Liver (tissue), 9 donors: ENCODE data around the gene MED12L. TPM values are rescaled to one million over a fixed set of nuclear protein-coding genes. Genes with fewer than 3 reads are reported as not detected.

ENCODE experiments used
- DNase-seq: peaks from one replicate; pipeline ENCODE4 v3.0.0-alpha.2; 2017; ENCODE audit warnings: low spot score
- H3K27ac ChIP-seq, 2 donors: one replicate each; pipeline ENCODE4 v1.7.0; 2013; ENCODE audit warnings: inconsistent platforms in 2 of 2, low read length in 2 of 2, control low read depth in 1 of 2, low read depth in 1 of 2, mild to moderate bottlenecking in 1 of 2
- H3K27me3 ChIP-seq, 4 donors: one replicate each; pipeline versions ENCODE4 v1.6.1 to v1.7.0; 2013; ENCODE audit warnings: low read length in 3 of 4, inconsistent platforms in 1 of 4, mild to moderate bottlenecking in 1 of 4, moderate library complexity in 1 of 4; ENCODE audit not compliant: control insufficient read depth in 4 of 4, insufficient read depth in 4 of 4
- H3K36me3 ChIP-seq, 4 donors: one replicate each; pipeline versions ENCODE4 v1.6.1 to v1.7.0; 2013; ENCODE audit warnings: low read length in 3 of 4, mild to moderate bottlenecking in 3 of 4, low read depth in 1 of 4, moderate library complexity in 1 of 4; ENCODE audit not compliant: control insufficient read depth in 4 of 4, insufficient read depth in 3 of 4
- H3K4me1 ChIP-seq, 4 donors: one replicate each; pipeline versions ENCODE4 v1.6.1 to v1.7.0; 2013; ENCODE audit warnings: low read length in 3 of 4, mild to moderate bottlenecking in 3 of 4, moderate library complexity in 1 of 4; ENCODE audit not compliant: control insufficient read depth in 4 of 4, insufficient read depth in 4 of 4
- H3K4me3 ChIP-seq, 3 donors: one replicate each; pipeline versions ENCODE4 v1.6.1 to v1.7.0; 2013; ENCODE audit warnings: low read length in 3 of 3, control low read depth in 1 of 3, low read depth in 1 of 3, mild to moderate bottlenecking in 1 of 3
- H3K9ac ChIP-seq, 2 donors: one replicate each; pipeline ENCODE4 v1.7.0; 2013; ENCODE audit warnings: low read length in 2 of 2, mild to moderate bottlenecking in 2 of 2, moderate library complexity in 2 of 2, control low read depth in 1 of 2, low read depth in 1 of 2
- H3K9me3 ChIP-seq, 4 donors: one replicate each; pipeline versions ENCODE4 v1.6.1 to v1.7.0; 2013; ENCODE audit warnings: low read length in 3 of 4; ENCODE audit not compliant: control insufficient read depth in 4 of 4
- EGR1 ChIP-seq, 2 donors: IDR thresholded peaks; 2 replicates each; pipeline ENCODE4 v1.6.1; 2016 to 2018; ENCODE audit warnings: antibody characterized with exemption in 2 of 2, low read depth in 2 of 2
- FOXA1 ChIP-seq: IDR thresholded peaks from 2 replicates; pipeline ENCODE4 v1.6.1; 2016; ENCODE audit warnings: antibody characterized with exemption
- GABPA ChIP-seq, 2 donors: IDR thresholded peaks in 1 of 2; conservative IDR thresholded peaks in 1 of 2; 2 replicates each; pipeline ENCODE4 v1.6.1; 2016; ENCODE audit warnings: antibody characterized with exemption in 2 of 2, mild to moderate bottlenecking in 1 of 2, moderate library complexity in 1 of 2
- HNF4A ChIP-seq, 2 donors: conservative IDR thresholded peaks; 2 replicates each; pipeline ENCODE4 v1.6.1; 2016; ENCODE audit warnings: antibody characterized with exemption in 2 of 2, mild to moderate bottlenecking in 2 of 2
- HNF4G ChIP-seq: IDR thresholded peaks from 2 replicates; pipeline ENCODE4 v1.6.1; 2016; ENCODE audit warnings: antibody characterized with exemption
- JUND ChIP-seq, 2 donors: IDR thresholded peaks; 2 replicates each; pipeline ENCODE4 v1.6.1; 2016; ENCODE audit warnings: antibody characterized with exemption in 2 of 2
- NR2F2 ChIP-seq: IDR thresholded peaks from 2 replicates; pipeline ENCODE4 v1.6.1; 2016; ENCODE audit warnings: antibody characterized with exemption
- RAD21 ChIP-seq, 2 donors: IDR thresholded peaks; 2 replicates each; pipeline ENCODE4 v1.6.1; 2016; ENCODE audit warnings: antibody characterized with exemption in 2 of 2, mild to moderate bottlenecking in 2 of 2
- RXRA ChIP-seq, 2 donors: IDR thresholded peaks; 2 replicates each; pipeline ENCODE4 v1.6.1; 2017 to 2018; ENCODE audit warnings: antibody characterized with exemption in 2 of 2, mild to moderate bottlenecking in 1 of 2
- YY1 ChIP-seq: IDR thresholded peaks from 2 replicates; pipeline ENCODE4 v1.6.1; 2016; ENCODE audit warnings: antibody characterized with exemption, mild to moderate bottlenecking
- WGBS: extraction: QIAGEN DNeasy Blood & Tissue Kit; methylation state at CpG from one replicate; pipeline ENCODE4 v1.1.7; 2013; 5-methylcytosine and 5-hydroxymethylcytosine counted together
- polyA plus RNA-seq, 2 donors: library from polyadenylated mRNA; stranded (reverse) in 1 of 2; unstranded in 1 of 2; fragments of 200-250 nt in 1 of 2; fragments of >200 nt in 1 of 2; fragmentation: Nextera tagmentation in 1 of 2; extraction: Ambion mirVana in 1 of 2; gene quantifications; one replicate each; pipeline versions ENCODE4 v1.2.1 to v1.2.3, GENCODE V29; 2013 to 2015
- total RNA-seq, 2 donors: library from RNA; depleted of rRNA; stranded (reverse); fragments of >200 nt; gene quantifications; one replicate each; pipeline ENCODE4 v1.2.3, GENCODE V29; 2014
- TF ChIP-seq, protein P1 (sequence below): IDR thresholded peaks from 2 replicates; pipeline ENCODE4 v1.6.1; 2016; ENCODE audit warnings: antibody characterized with exemption
- TF ChIP-seq, protein P2 (sequence below): IDR thresholded peaks from 2 replicates; pipeline ENCODE4 v1.6.1; 2016; ENCODE audit warnings: antibody characterized with exemption, mild to moderate bottlenecking
- TF ChIP-seq, protein P3 (sequence below): IDR thresholded peaks from 2 replicates; pipeline ENCODE4 v1.6.1; 2016; ENCODE audit warnings: antibody characterized with exemption
- TF ChIP-seq, protein P4 (sequence below): IDR thresholded peaks from 2 replicates; pipeline ENCODE4 v1.6.1; 2016; ENCODE audit warnings: antibody characterized with exemption
- donor health status: healthy.
- donor health status: healthy.
- donor health status: healthy.
- donor health status: healthy.
- donor health status: healthy.

The MED12L gene
- total and polyA plus RNA-seq, 4 donors = 0.02 to 2.1 (median 0.49) TPM

DNA sequence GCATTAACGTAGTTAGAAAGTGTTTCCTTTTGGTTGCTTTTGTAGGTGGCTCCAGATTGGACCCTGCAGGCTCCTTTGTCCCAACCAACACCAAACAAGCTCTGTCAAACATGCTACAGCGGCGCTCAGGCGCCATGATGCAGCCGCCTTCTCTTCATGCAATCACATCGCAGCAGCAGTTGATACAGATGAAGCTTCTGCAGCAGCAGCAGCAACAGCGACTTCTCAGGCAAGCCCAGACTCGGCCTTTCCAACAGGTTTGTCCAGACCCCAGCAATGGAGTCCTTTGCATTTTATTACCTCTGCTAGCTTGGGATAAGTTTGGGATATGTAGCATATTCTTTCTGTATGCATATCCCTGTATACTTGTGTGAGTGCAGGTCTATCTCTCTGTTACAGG is 309.1 kb downstream of the MED12L start:
- H3K27ac ChIP-seq = no peak overlapping the region
- no peaks in the 10 kb centered on the region for H3K4me1 ChIP-seq
- H3K9me3 ChIP-seq = no peaks in the 10 kb centered on the region
- no peak overlapping the region for H3K9ac ChIP-seq
- no peak for DNase-seq
- H3K4me3 ChIP-seq = no peak overlapping the region
- no peaks in the 10 kb centered on the region for H3K36me3 ChIP-seq
- WGBS = 83% methylated on average over 8 of the region's 8 CpGs
- TF ChIP-seq, protein P1, sequence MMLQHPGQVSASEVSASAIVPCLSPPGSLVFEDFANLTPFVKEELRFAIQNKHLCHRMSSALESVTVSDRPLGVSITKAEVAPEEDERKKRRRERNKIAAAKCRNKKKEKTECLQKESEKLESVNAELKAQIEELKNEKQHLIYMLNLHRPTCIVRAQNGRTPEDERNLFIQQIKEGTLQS = no peak
- TF ChIP-seq HNF4G (no peak), YY1 (no peak), FOXA1 (no peak), RAD21 (IDR thresholded peaks at IDR 0.05) (no peak), NR2F2 (no peak)
- TF ChIP-seq, protein P2, sequence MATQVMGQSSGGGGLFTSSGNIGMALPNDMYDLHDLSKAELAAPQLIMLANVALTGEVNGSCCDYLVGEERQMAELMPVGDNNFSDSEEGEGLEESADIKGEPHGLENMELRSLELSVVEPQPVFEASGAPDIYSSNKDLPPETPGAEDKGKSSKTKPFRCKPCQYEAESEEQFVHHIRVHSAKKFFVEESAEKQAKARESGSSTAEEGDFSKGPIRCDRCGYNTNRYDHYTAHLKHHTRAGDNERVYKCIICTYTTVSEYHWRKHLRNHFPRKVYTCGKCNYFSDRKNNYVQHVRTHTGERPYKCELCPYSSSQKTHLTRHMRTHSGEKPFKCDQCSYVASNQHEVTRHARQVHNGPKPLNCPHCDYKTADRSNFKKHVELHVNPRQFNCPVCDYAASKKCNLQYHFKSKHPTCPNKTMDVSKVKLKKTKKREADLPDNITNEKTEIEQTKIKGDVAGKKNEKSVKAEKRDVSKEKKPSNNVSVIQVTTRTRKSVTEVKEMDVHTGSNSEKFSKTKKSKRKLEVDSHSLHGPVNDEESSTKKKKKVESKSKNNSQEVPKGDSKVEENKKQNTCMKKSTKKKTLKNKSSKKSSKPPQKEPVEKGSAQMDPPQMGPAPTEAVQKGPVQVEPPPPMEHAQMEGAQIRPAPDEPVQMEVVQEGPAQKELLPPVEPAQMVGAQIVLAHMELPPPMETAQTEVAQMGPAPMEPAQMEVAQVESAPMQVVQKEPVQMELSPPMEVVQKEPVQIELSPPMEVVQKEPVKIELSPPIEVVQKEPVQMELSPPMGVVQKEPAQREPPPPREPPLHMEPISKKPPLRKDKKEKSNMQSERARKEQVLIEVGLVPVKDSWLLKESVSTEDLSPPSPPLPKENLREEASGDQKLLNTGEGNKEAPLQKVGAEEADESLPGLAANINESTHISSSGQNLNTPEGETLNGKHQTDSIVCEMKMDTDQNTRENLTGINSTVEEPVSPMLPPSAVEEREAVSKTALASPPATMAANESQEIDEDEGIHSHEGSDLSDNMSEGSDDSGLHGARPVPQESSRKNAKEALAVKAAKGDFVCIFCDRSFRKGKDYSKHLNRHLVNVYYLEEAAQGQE = no peak
- TF ChIP-seq, protein P3, sequence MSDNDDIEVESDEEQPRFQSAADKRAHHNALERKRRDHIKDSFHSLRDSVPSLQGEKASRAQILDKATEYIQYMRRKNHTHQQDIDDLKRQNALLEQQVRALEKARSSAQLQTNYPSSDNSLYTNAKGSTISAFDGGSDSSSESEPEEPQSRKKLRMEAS = no peak
- H3K27me3 ChIP-seq = no peaks in the 10 kb centered on the region

DNA sequence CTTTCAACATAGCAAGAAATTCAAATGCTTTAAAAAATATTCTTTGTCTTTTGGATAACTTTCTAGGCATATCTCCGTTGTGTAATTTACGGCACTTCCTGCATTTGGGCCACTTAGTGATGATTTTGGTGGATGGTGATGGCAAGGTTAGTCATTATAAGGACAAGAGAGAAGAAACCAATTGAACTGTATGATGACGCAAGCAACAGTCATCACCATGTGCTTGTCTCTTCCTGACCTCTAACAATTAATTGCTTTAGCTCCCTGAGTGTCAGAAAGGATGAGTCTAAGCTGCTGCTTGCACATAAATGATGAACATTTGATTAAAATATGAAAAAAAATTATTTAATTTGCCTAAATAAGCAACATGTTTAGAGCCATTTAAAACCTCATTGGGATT is 310.3 kb downstream of the MED12L start:
- 93% methylated on average over 3 of the region's 3 CpGs for WGBS
- no peaks in the 10 kb centered on the region for H3K4me1 ChIP-seq
- no peak for DNase-seq
- no peaks in the 10 kb centered on the region for H3K27me3 ChIP-seq
- no peak overlapping the region for H3K9ac ChIP-seq
- no peaks in the 10 kb centered on the region for H3K9me3 ChIP-seq
- TF ChIP-seq, protein P4, sequence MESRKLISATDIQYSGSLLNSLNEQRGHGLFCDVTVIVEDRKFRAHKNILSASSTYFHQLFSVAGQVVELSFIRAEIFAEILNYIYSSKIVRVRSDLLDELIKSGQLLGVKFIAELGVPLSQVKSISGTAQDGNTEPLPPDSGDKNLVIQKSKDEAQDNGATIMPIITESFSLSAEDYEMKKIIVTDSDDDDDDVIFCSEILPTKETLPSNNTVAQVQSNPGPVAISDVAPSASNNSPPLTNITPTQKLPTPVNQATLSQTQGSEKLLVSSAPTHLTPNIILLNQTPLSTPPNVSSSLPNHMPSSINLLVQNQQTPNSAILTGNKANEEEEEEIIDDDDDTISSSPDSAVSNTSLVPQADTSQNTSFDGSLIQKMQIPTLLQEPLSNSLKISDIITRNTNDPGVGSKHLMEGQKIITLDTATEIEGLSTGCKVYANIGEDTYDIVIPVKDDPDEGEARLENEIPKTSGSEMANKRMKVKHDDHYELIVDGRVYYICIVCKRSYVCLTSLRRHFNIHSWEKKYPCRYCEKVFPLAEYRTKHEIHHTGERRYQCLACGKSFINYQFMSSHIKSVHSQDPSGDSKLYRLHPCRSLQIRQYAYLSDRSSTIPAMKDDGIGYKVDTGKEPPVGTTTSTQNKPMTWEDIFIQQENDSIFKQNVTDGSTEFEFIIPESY = no peak
- TF ChIP-seq RAD21 (IDR thresholded peaks at IDR 0.05) (no peak), YY1 (no peak), GABPA (IDR thresholded peaks at IDR 0.05 in 1 of 2, conservative IDR thresholded peaks at IDR 0.05 in 1 of 2) (no peak), RXRA (IDR thresholded peaks at IDR 0.05) (no peak), JUND (IDR thresholded peaks at IDR 0.05) (no peak), EGR1 (IDR thresholded peaks at IDR 0.05; ENCODE audit: low read depth in 2 of 2) (no peak)
- H3K36me3 ChIP-seq = no peaks in the 10 kb centered on the region
- no peak overlapping the region for H3K4me3 ChIP-seq
- no peak overlapping the region for H3K27ac ChIP-seq

DNA sequence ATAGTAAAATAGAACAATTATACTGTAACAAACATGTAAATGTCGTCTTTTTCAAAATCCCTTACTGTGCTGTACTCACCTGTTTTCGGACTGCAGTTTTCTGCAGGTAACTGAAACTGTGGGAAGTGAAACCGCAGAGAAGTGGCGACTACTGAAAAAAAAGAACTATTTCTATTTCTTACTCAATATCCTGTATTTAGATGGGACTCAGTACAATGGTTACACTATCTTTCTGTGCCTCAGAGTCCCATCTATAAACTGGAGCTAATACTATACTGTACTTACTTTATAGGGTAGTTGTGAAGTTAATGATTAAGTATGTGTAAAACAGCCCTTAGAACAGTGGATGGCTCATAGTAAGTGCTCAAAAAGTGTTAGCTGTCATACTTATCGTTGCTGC is 313.4 kb downstream of the MED12L start:
- no peaks in the 10 kb centered on the region for H3K9me3 ChIP-seq
- WGBS = 84% methylated on average over 5 of the region's 5 CpGs
- H3K36me3 ChIP-seq = no peaks in the 10 kb centered on the region
- no peak for TF ChIP-seq HNF4G
- TF ChIP-seq, protein P2 = no peak
- no peak for TF ChIP-seq JUND (IDR thresholded peaks at IDR 0.05)
- no peak for TF ChIP-seq HNF4A (conservative IDR thresholded peaks at IDR 0.05)
- no peak for TF ChIP-seq RAD21 (IDR thresholded peaks at IDR 0.05)
- no peak for TF ChIP-seq FOXA1
- no peak overlapping the region for H3K27ac ChIP-seq
- H3K4me3 ChIP-seq = no peak overlapping the region
- no peaks in the 10 kb centered on the region for H3K27me3 ChIP-seq
- no peak overlapping the region for H3K9ac ChIP-seq
- no peak for DNase-seq
- no peaks in the 10 kb centered on the region for H3K4me1 ChIP-seq
